Esophagus muscularis mucosa (tissue), 4 donors: Measurements from ENCODE around the gene HDC.

Source experiments
- EP300 ChIP-seq: sonication (generic); formaldehyde crosslinking; IDR thresholded peaks from one replicate; pipeline ENCODE4 v1.6.1; 2017; ENCODE audit warnings: antibody characterized with exemption
- POLR2A ChIP-seq: fragments of 450-650 bp; IDR thresholded peaks from one replicate; pipeline ENCODE4 v1.6.1; 2017; ENCODE audit warnings: antibody characterized with exemption, moderate library complexity, mild to moderate bottlenecking, low read depth
- TF ChIP-seq, protein P1 (sequence below), 3 experiments: fragments of 200-600 bp in 2 of 3; fragments of 450-650 bp in 1 of 3; sonication (generic) in 2 of 3; IDR thresholded peaks; one replicate each; pipeline ENCODE4 v1.5.1; 2017 to 2019; ENCODE audit warnings: antibody characterized with exemption in 3 of 3, mild to moderate bottlenecking in 2 of 3, moderate library complexity in 1 of 3

DNA sequence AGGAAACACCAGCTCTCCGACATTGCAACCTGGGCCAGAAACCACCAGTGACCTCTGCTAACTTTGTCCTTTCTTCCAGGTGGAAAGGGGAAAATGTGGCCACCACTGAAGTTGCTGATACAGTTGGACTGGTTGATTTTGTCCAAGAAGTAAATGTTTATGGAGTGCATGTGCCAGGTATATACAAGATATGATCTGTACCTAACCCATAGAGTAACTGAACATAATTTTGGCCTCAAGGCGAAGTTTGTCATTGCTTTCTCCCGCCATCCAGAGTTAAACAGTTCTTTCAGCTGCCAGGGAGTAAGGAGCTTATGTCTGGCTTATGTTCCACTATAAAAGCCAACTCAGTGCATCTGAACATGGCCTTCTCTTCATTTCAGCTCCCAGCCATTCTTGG, 36.7 kb downstream of the HDC start:
- TF ChIP-seq, protein P1, sequence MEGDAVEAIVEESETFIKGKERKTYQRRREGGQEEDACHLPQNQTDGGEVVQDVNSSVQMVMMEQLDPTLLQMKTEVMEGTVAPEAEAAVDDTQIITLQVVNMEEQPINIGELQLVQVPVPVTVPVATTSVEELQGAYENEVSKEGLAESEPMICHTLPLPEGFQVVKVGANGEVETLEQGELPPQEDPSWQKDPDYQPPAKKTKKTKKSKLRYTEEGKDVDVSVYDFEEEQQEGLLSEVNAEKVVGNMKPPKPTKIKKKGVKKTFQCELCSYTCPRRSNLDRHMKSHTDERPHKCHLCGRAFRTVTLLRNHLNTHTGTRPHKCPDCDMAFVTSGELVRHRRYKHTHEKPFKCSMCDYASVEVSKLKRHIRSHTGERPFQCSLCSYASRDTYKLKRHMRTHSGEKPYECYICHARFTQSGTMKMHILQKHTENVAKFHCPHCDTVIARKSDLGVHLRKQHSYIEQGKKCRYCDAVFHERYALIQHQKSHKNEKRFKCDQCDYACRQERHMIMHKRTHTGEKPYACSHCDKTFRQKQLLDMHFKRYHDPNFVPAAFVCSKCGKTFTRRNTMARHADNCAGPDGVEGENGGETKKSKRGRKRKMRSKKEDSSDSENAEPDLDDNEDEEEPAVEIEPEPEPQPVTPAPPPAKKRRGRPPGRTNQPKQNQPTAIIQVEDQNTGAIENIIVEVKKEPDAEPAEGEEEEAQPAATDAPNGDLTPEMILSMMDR (IDR thresholded peaks at IDR 0.05): no peak
- no peak for TF ChIP-seq POLR2A
- TF ChIP-seq EP300: no peak
